HK-2 (cell line): ENCODE measurements around the gene LENG8.
A peak's percentile ranks its signal among the peaks of the same experiment; 100 is the strongest.
"Not testable (repeated sequence)": the region's sequence is repeated elsewhere in the genome, so short reads cannot be mapped to it uniquely, and the experiment has no call there.

Experiments used
- DNase-seq: peaks from one replicate; pipeline ENCODE4 v3.0.0-alpha.2; 2018; ENCODE audit not compliant: unreplicated experiment

The LENG8 gene

DNA sequence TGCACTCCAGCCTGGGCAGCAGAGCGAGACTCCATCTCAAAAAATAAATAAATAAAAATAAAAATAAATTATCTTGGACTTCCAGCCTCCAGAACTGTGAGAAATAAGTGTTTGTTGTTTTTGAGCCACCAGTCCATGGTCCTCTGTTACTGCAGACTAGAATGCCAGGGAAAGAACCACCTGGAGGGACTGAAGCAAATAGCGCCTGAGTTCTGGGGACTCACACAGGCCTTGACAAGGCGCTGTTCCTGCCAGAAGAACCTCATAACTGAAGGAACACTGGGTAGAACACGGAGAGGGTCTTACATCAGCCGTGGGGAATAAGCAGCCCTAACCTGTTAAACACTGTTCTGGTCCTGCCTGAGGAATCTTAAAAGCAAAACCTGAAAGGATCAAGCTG is 8.4 kb upstream of the LENG8 start:
- DNase-seq: no peak

DNA sequence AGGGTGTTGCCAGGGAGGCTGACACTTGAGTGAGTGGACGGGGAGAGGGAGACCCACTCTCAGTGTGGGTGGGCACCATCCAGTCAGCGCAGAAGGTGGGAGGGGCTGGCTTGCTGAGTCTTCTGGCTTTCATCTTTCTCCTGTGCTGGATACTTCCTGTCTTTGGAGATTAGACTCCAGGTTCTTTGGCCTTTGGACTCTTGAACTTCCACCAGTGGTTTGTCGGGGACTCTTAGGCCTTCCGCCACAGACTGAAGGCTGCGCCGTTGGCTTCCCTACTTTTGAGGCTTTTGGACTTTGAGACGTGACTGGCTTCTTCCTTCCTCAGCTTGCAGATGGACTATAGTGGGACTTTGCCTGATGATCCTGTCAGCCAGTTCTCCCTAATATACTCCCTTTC is 4.3 kb upstream of the LENG8 start:
- no peak for DNase-seq

DNA sequence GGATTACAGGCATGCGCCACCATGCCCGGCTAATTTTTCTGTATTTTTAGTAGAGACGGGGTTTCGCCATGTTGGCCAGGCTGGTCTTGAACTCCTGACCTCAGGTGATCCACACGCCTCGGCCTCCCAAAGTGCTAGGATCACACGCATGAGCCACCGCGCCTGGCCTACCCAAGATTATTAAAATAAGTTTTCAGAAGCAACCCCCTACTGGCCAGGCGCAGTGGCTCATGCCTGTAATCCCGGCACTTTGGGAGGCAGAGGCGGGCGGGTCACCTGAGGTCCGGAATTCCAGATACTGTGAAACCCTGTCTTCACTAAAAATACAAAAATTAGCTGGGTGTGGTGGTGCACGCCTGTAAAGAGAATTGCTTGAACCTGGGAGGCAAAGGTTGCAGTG is 2.6 kb upstream of the LENG8 start:
- not testable (repeated sequence) for DNase-seq

DNA sequence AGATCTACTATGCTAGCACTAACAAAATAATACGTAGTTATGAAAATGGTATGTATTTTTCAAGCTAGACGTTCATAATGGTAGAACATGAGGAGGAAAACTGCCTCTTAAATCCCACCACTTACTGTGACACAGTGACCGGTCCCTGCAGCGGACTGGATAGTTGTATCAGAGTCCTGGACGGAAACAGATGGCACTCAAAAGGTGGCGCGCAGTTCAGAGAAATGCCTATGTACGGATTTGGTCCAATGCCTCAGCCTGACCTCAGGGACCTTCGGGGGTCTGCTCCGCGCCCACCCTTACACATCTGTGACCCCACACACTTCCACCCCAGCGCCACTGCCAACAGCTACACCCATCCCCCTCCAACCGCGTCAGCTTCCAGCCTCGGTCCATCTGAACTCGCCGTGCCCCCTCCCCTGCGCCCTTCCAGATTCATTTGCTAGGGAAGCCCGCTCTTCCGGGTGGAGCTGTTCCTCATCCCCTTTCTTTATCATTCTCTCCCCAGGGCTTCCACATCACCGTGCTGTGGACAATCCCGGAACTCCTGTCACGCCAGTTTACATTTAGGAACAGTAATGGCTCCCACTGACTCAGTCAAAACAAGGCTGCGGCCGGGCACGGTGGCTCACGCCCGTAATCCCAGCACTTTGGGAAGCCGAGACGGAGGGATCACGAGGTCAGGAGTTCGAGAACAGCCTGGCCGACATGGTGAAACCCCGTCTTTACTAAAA is 792 bp upstream of the LENG8 start:
- peak; percentile 71 for DNase-seq

DNA sequence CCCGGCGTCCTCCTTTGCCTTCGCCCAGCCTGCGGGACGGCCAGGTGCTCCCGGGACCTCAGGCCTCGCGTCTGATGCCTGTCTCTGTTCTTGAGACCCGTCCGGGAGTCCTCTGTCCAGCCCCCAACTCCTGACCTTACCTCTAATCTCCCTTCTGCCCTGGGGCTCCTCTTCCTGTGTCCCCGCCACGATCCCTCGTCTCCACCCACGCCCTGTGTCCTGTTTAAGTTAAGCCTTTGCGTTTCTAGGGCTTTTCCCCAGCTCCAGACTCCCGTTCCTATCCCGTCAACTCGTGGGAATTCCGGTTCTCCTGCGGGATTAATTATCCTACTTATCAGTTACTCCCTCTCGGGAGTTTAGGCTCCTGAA is 686 bp downstream of the LENG8 start:
- DNase-seq: no peak

DNA sequence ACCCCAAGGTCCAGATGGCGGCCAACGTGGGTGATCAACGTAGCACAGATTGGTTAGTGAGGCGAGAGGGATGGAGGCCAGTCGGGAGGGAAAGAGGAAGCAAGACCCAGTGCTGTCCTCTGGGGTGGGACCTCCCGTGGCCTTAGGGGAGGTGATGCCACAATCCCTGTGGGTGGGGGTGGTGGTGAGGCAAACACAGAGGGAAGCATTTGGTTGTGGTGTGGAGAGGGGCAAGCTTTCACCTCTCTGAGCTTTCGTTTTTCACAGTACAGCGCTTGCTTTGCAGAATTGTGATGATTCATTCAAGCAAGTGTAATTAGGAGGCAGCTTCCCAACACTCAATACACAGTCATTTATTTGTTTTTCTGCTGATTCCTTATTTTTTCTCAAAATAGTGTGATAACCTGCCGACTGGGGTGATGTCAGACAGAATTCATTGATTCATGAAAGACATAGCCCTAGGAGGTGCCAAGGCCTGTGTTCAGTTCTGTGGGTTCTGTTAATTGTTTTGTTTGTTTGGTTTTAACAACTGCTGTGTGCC is 2.4 kb downstream of the LENG8 start:
- no peak for DNase-seq

DNA sequence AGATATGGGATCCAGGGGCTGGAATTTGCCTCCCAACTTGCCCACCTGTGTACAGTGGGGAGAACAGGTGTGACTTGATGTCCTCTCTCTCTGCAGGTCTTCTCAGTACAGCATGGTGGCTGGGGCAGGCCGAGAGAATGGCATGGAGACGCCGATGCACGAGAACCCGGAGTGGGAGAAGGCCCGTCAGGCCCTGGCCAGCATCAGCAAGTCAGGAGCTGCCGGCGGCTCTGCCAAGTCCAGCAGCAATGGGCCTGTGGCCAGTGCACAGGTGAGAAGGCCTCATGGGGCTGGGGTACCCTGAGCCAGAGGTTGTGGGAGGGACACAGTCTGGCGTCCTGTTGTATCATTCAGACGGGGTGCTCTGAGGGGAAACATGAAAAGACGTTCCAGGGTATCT is 3.0 kb downstream of the LENG8 start:
- DNase-seq: no peak

DNA sequence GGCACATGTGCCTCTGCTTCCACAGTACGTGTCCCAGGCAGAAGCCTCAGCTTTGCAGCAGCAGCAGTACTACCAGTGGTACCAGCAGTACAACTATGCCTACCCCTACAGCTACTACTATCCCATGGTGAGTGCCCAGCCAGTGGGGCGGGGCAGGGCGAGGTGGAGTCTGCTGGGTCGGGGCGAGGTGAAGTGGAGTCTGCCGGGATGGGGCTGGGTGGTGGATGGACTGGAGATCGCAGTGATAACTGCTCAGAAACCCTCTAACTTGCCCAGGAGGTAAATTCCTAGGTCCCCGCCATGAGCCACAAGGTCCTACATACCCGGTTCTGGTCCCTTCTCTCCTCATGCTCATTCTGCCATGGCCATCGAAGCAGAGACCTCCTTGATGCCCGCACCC is 3.6 kb downstream of the LENG8 start:
- no peak for DNase-seq

DNA sequence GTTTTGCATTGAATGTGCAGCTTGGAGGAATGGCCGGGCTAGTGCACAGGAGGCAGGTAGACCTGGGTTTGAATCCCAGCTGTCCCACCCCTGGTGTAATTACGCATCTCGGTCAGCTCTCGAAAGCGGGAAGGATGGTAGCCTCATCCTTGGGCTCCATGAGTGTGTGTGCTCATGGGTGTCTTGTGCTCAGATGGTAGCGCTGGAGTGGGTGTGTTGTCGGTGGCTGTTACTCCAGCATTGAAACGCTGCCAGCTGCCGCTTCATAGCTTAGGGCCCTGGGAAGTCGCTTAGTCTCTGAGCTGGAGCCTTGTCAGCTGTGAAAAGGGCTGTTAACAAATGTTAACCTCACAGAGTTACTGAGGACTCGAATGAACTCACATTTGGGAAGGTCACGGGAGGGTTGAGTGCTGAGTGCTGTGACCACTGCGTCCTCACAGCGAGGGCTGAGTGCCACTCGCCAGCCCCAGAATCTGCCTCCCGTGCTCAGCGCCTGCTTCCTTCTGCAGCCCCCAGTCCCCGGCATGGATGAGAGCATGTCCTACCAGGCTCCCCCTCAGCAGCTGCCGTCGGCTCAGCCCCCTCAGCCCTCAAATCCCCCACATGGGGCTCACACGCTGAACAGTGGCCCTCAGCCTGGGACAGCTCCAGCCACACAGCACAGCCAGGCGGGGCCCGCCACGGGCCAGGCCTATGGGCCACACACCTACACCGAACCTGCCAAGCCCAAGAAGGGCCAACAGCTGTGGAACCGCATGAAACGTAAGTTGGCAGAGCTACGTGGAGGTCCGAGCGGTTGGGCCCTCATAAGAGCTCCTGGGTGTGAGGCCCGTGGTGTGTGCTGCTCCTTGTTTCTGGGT is 5.2 kb downstream of the LENG8 start:
- no peak for DNase-seq

DNA sequence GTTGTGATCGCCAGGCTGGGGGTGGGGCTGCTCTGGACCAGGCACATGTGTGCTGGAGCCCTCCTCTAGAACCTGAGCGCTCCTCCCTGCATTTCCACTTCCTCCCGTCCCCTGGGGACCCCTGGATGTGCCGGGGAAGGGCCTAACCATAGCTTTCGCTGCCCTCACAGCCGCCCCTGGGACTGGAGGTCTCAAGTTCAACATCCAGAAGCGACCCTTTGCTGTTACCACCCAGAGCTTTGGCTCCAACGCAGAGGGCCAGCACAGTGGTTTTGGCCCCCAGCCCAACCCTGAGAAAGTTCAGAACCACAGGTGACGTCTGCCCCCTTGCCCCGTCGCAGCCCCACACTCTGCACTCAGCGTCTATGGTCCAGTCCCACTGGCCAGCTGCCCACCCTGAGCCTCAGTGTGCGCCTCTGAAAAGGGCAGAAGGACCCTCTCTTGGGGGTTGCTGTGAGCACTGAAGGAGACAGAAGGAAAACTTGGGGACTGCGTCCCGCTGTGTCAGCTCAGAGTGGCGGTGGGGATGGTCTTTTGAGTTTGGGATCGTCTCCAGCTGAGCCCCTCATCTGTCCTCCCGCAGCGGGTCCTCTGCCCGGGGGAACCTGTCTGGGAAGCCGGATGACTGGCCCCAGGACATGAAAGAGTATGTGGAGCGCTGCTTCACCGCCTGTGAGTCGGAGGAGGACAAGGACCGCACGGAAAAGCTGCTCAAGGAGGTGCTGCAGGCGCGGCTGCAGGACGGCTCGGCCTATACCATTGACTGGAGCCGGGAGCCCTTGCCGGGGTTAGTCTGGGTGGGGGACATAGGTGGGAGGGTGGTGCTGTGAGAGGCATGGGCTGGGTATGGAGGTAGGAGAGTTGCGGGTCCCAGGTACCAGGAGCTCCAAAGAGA is 6.0 kb downstream of the LENG8 start:
- no peak for DNase-seq

DNA sequence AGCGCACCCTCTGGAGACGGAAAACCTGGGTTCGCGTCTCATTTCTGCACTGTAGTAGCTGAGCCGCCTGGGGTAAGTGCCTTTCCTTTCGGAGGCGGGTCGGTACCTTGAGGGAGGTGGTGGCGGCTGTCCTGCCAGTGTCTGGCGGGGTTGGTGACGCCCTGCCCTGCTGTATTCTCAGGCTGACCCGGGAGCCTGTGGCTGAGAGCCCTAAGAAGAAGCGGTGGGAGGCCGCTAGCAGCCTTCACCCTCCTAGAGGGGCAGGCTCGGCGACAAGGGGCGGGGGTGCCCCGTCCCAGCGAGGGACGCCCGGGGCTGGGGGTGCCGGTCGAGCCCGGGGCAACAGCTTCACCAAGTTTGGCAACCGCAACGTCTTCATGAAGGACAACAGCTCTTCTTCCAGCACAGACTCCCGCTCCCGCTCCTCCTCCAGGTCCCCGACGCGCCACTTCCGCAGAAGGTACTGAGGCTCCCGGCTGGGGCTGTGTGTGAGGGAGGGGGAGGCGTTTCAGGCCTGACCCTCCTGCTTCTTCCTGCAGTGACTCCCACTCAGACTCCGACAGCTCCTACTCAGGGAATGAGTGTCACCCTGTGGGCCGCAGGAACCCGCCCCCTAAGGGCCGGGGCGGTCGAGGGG is 6.9 kb downstream of the LENG8 start:
- DNase-seq: no peak

DNA sequence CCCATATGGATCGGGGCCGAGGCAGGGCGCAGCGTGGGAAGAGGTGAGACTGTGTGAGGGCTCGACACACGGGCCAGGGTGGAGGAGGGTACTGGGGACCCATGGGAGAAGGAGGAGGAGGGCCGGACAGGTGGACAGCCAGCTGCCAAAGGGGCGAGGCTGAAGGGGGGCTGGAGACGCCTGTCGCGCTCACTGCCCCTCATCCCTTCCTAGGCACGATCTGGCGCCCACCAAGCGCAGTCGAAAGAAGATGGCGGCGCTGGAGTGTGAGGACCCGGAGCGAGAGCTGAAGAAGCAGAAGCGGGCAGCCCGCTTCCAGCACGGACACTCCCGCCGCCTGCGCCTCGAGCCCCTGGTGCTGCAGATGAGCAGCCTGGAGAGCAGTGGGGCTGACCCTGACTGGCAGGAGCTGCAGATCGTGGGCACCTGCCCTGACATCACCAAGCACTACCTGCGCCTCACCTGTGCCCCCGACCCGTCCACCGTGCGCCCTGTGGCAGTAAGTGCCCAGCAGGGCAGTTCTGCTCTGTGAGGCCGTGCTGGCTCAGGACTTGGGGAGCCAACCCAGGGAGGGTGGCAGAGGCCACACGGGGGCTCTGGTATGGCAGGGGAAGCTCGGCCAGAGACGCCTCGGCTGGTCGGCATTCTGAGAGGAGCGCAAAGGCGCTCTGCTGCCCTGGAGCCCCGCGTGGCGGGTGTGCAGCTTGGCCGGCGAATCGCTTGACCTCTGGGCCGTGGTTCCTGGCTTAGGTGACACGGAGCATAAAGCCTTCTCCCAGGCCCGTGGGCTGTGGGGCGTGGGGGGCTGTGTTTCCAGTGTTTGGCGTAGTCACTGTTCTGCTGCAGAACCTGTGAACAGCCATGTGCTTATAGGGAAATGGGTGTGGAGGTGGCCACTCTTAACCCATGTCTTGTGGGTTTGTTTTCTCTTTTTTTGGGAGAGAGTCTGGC is 7.7 kb downstream of the LENG8 start:
- no peak for DNase-seq

DNA sequence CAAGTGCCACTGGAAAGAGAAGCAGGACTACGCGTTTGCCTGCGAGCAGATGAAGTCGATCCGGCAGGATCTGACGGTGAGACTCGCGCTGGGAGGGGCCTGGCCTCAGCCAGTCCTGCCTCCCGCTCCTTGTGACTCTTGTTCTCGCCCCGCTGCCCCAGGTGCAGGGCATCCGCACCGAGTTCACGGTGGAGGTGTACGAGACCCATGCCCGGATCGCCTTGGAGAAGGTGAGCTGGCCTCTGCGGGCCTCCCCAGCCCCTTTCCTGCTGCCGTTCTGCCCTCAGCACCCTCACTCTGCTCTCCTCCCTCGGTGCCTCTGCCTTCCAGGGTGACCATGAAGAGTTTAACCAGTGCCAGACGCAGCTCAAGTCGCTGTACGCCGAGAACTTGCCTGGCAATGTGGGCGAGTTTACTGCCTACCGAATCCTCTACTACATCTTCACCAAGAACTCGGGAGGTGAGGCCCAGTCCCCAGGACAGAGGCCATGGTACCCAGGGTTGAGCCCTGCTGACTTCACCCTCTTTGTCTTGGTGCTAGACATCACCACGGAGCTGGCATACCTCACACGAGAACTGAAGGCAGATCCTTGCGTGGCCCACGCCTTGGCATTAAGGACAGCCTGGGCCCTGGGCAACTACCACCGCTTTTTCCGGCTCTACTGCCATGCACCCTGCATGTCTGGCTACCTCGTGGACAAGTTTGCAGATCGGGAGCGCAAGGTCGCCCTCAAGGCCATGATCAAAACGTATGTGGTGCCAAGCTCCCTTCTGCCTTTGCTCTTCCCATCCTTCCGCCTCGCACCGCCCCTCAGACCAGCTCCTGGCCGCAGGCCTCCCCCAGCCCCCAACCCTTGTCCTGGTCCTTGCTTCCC is 9.0 kb downstream of the LENG8 start:
- DNase-seq: no peak

DNA sequence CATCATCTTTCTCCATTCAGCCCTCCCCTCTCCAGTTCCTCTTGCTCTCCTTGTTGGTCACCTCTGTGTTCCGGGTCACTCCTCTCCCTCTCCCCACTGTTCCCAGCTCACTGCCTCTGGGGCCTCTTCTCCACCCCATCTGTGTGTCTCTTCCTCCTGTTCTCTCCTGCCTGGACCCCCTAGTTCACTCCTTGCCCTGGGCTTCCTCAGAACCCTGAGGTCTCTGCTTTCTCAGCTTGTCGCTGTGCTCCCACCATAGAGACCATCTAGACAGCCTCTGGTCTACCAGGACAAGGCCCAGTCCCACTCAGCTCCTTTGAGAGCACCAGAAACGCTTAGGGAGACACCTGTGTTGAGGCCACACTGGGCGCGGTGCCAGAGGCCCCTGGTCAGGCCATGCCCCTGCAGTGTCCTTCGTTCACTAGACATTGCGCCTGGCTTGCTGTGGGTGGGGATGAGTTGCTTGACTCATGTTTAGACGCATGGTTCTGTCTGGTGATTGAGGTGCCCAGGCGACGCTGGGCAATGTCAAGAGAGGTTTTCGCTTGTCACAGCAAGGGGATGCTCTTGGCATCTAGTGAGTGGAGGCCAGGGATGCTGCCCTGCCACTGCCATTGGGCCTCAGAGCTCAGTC is 9.8 kb downstream of the LENG8 start:
- no peak for DNase-seq

DNA sequence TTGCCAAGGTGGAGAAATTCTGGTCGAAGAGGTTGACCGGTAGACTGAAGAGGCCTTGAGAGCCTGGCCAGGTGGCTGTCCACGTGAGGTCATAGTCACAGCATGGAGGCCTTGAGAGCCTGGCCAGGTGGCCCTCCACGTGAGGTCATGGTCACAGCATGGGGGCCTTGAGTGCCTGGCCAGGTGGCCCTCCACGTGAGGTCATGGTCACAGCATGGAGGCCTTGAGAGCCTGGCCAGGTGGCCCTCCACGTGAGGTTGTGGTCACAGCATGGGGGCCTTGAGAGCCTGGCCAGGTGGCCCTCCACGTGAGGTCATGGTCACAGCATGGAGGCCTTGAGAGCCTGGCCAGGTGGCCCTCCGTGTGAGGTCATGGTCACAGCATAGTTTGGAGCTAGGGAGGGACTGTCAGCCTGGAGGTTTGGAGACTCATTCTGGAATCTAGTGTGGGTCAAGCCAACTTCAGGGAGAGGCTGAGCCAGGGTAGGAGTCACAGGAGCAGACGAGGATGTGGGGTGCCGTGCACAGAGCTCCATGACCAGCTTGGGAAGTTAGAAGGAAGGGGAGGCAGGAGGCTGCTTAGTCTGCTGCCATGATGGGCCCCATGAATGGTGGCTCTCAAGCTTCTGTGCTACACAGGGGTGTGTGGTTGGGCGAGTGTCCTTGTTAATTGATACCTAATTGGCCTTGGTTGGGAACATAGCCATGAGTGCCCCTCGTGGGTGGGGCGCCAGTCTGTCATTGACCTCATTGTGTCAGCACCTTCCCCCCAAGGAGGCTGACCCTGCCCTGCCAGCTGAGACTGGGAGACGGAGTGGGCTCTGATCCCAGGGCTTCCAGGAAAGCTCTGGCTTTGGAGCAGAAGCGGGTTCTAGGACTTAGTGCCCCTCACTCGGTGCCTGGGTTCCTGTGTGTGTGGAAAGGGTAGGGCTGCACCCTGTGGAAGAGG is 10.6 kb downstream of the LENG8 start:
- DNase-seq: no peak

DNA sequence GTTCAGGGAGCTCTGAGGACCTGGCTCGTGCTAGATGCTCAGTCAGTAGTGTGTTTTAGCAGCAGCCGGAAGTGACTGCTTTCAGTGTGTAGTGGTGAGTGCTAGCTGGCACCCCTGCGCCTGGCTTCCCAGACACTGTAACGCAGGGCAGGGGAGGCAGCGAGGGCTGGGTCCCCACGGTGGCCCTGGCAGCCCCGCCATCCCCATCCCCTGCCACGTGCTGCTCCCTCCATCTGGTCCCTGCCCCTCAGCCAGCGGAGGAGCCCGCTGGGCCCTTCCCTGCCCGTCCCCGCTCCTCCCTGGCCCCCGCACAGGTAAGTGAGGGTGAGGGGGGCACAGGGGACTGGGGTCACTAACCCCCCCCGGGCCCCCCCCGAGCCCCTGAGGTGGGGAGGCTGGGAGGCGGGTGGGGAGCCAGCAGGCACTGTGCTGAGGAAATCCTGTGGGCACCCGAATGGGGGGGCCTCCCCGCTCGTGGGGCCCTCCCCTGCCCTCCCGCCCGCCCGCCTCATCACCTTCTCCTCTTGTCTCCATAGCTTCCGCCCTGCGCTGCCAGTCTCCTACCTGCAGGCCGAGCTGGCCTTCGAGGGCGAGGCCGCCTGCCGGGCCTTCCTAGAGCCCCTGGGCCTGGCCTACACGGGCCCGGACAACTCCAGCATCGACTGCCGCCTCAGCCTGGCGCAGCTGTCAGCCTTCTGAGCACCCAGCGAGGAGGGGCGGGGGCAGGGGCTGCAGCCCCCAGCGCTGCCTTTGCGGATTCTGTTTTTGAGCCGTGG is 11.4 kb downstream of the LENG8 start:
- no peak for DNase-seq

DNA sequence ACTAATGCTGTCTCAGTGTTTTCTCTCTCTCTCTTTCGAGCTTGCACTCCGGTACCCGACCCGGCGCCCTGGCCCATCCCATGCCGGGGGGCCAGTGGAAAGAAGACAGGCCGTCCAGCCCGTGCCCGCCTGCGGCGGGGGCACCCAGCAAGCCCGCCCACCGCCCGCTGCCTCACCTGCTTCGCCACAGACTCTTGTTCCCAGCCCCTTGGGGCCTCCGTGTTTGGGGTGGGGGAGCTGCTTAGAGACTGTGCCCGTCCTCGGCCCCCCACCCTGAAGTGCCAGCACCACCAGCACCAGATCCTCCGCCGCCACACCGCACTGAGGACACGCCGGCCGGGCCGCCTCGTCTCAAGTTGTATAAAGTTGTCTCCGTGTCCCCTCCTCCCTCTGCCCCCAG is 12.2 kb downstream of the LENG8 start:
- no peak for DNase-seq
